ENCODE data around the gene NTNG1.

NTNG1 gene

GRCh38 chr1:107531065-107531908, 390.4 kb downstream of the NTNG1 start:
- DNase-seq (ENCODE audit: low read depth) = no peak
- no peak overlapping the region for H3K4me3 ChIP-seq (ENCODE audit: low read depth, low read length)
- TF ChIP-seq CTCF (IDR thresholded peaks at IDR 0.05; ENCODE audit: low read depth, low read length, missing control alignments) = no peak

GRCh38 chr1:107532318-107532717, 391.5 kb downstream of the NTNG1 start:
- TF ChIP-seq CTCF (IDR thresholded peaks at IDR 0.05; ENCODE audit: low read depth, low read length, missing control alignments) = no peak
- no peak for DNase-seq (ENCODE audit: low read depth)
- no peak overlapping the region for H3K4me3 ChIP-seq (ENCODE audit: low read depth, low read length)

Data from GM12864 (cell line).